ENCODE measurements around the gene ZBTB32. TPM values are rescaled to one million over a fixed set of nuclear protein-coding genes. Genes with fewer than 3 reads are reported as not detected.
A peak's percentile ranks its signal among the peaks of the same experiment; 100 is the strongest.

Gene ZBTB32
- total RNA-seq, 4 donors from 2014 or later: 0.38 TPM; not detected in 3

DNA sequence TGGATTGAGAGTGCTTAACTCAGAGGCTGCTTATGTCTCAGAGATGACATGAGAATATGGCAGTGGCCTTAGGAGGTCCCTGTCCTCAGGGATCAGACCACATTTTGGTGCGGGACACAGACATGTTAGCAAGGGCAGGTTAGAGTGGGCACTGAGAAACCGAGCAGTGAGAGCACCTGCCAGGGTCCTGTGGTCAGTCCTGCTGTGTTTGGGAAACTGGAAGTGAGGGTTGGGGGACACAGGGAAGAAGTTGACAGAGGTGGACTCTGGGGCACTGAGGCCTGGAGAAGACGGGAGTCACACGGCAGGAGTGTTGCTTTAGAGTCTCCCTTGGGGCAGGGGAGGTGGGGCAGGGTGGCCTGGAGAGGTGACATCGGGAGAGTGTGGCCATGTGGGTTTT, 30.5 kb downstream of the ZBTB32 start:
- no peaks in the 10 kb centered on the region for H3K27me3 ChIP-seq
- peaks cover 58 to 94% (median 66%) of the 10 kb centered on the region in 3 donors for H3K36me3 ChIP-seq
- peaks cover 6 to 28% (median 12%) of the 10 kb centered on the region in 3 donors for H3K4me1 ChIP-seq
- H3K9me3 ChIP-seq: no peaks in the 10 kb centered on the region
- no peak overlapping the region for H3K4me3 ChIP-seq
- 92 to 100% methylated on average over 2 to 4 of the region's 5 CpGs for WGBS, 2 donors
- H3K27ac ChIP-seq: no peak overlapping the region
- DNase-seq: no peak
- intact Hi-C loops (cut with DNase I): no loop called here
- TF ChIP-seq POLR2A (IDR thresholded peaks at IDR 0.05): no peak
- TF ChIP-seq, protein P1, sequence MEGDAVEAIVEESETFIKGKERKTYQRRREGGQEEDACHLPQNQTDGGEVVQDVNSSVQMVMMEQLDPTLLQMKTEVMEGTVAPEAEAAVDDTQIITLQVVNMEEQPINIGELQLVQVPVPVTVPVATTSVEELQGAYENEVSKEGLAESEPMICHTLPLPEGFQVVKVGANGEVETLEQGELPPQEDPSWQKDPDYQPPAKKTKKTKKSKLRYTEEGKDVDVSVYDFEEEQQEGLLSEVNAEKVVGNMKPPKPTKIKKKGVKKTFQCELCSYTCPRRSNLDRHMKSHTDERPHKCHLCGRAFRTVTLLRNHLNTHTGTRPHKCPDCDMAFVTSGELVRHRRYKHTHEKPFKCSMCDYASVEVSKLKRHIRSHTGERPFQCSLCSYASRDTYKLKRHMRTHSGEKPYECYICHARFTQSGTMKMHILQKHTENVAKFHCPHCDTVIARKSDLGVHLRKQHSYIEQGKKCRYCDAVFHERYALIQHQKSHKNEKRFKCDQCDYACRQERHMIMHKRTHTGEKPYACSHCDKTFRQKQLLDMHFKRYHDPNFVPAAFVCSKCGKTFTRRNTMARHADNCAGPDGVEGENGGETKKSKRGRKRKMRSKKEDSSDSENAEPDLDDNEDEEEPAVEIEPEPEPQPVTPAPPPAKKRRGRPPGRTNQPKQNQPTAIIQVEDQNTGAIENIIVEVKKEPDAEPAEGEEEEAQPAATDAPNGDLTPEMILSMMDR (IDR thresholded peaks at IDR 0.05): no peak

DNA sequence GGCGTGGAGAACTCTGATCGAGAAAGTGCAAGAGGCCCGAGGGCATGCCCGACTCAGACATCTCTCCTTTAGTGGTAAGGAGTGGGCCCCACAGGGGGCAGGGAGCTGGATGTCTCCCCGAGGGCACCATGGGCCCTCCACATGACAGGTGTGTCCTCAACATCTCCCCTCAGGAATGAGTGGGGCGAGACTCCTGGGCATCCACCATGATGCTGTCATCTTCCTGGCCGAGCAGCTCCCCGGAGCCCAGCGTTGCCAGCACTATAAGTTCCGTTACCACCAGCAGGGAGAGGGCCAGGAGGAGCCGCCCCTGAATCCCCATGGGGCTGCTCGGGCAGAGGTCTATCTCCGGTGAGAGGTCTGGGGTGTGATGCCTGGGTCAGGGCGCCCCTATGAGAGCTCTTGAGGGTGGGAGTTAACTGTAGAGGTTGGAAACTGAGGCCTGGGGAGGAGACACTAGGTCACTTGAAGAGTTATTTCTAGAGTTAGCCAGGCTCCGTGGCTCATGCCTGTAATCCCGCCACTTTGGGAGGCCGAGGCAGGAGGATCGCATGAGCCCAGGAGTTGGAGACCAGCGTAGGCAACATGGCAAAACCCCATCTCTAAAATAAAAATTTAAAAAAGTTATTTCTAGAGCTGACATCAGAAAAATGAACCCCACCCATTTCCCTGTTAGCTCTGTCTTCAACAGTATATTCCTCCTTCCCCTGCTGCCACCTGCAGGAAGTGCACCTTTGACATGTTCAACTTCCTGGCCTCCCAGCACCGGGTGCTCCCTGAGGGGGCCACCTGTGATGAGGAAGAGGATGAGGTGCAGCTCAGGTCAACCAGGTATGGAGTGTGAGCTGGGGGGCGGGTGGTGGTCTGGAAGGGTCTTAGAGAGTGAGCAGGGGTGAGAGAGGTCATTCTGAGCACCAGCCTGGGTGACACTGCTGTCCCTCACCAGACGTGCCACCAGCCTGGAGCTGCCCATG, 32.8 kb downstream of the ZBTB32 start:
- Histone ChIP-seq H3K27ac (no peak overlapping the region), H3K27me3 (no peaks in the 10 kb centered on the region), H3K4me1 (peaks cover 13 to 30% (median 15%) of the 10 kb centered on the region in 3 donors), H3K9me3 (no peaks in the 10 kb centered on the region), H3K36me3 (peaks cover 36 to 73% (median 48%) of the 10 kb centered on the region in 3 donors), H3K4me3 (no peak overlapping the region)
- no peak for DNase-seq
- TF ChIP-seq, protein P1 (IDR thresholded peaks at IDR 0.05): peak in 2 of 6 experiments; percentile 11 to 41
- no peak for TF ChIP-seq POLR2A (IDR thresholded peaks at IDR 0.05)
- WGBS, 2 donors: 79 to 88% methylated on average over 7 to 14 of the region's 22 CpGs
- intact Hi-C loops (cut with DNase I): no loop called here

DNA sequence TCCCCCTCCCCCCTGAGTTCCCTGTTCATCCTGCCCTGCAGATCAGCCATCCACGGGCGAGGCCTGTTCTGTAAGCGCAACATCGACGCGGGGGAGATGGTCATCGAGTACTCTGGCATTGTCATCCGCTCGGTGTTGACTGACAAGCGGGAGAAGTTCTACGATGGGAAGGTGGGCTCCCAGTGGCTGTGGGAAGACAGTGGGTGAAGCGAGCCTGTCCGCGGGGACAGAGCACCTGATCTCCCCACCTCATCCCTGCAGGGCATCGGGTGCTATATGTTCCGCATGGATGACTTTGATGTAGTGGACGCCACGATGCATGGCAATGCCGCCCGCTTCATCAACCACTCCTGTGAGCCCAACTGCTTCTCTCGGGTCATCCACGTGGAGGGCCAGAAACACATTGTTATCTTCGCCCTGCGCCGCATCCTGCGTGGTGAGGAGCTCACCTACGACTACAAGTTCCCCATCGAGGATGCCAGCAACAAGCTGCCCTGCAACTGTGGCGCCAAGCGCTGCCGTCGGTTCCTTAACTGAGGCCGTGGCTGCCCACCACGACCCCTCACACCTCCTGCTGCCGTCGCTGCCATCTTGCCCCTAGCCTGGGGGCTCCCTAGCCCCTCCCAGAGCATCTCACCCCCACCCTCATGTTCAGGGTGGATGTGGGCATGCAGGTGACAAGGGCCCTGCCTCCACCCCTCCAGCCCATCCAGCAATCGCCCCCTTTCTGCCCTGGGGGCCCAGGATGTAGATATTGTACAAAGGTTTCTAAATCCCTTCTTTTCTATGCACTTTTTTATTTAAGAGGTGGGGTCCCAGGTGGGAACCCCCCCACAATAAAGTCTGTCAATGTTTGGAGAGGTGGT, 33.9 kb downstream of the ZBTB32 start:
- no peak overlapping the region for H3K4me3 ChIP-seq
- H3K9me3 ChIP-seq: no peaks in the 10 kb centered on the region
- no peak for TF ChIP-seq POLR2A (IDR thresholded peaks at IDR 0.05)
- TF ChIP-seq, protein P1 (IDR thresholded peaks at IDR 0.05): no peak
- H3K27me3 ChIP-seq: no peaks in the 10 kb centered on the region
- H3K27ac ChIP-seq: no peak overlapping the region
- intact Hi-C loops (cut with DNase I): no loop called here
- DNase-seq: no peak
- H3K4me1 ChIP-seq: peaks cover 13 to 39% (median 15%) of the 10 kb centered on the region in 3 donors
- H3K36me3 ChIP-seq: peaks cover 27 to 73% (median 38%) of the 10 kb centered on the region in 3 donors
- 86 to 90% methylated on average over 16 to 22 of the region's 37 CpGs for WGBS, 2 donors

DNA sequence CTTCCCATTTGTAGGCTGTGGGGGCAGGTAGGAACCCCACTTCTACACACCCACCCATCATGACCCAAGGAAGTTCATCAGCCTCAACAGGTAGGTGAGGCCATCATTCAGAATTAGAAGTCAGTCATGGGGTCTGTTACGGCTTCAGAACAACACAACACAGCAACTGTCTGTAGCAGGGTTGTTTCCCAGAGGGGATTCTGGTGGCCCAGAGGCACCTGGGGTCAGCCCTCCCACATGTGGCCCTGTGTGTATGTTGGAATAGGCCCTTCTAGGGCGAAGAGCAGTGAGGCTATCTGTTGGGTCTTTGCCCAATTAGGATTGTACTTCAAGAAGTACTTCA, 34.5 kb downstream of the ZBTB32 start:
- Histone ChIP-seq H3K27ac (no peak overlapping the region), H3K27me3 (no peaks in the 10 kb centered on the region), H3K4me3 (no peak overlapping the region), H3K36me3 (peaks cover 22 to 67% (median 32%) of the 10 kb centered on the region in 3 donors), H3K9me3 (no peaks in the 10 kb centered on the region), H3K4me1 (peaks cover 13 to 44% (median 15%) of the 10 kb centered on the region in 3 donors)
- TF ChIP-seq, protein P1 (IDR thresholded peaks at IDR 0.05): no peak
- no peak for TF ChIP-seq POLR2A (IDR thresholded peaks at IDR 0.05)
- no peak for DNase-seq
- 92 to 100% methylated on average over 1 to 2 of the region's 2 CpGs for WGBS, 2 donors
- intact Hi-C loops (cut with DNase I): no loop called here
